Measurements from ENCODE around the gene ALCAM.
"Not testable (repeated sequence)": the region's sequence is repeated elsewhere in the genome, so short reads cannot be mapped to it uniquely, and the experiment has no call there.

ALCAM gene

DNA sequence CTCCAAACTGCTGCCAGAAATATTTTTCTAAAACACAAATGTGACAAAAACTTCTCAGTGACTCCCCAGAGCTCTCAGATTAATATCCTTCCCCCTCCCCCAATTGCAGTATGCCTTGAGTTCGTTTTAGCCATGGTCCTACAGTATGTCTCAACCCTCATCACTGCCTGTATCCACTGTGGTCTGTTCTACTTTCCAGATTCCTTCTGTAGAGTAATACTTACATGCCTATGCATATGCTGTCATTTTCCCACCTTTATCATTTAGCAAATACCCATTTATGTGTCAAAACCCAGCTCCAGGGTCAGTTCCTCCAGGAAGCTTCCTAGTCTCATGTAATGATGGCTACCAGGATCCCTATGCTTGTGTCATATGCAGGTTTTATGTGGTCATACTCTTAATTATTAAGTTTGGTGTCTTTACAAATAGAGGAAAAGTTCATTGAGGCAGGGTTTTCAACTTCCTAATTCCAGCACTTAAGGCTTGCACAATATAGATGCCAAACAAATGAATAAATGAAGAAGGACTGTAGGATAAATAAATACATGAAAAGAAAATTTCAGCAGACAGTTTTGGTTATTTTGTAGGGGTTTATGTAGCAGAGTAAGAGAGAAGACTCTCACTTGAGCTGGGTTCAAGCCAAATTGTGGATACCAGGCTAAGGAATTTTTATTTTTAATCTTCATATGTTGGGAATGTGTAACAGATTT, 170.8 kb downstream of the ALCAM start:
- DNase-seq: no peak

DNA sequence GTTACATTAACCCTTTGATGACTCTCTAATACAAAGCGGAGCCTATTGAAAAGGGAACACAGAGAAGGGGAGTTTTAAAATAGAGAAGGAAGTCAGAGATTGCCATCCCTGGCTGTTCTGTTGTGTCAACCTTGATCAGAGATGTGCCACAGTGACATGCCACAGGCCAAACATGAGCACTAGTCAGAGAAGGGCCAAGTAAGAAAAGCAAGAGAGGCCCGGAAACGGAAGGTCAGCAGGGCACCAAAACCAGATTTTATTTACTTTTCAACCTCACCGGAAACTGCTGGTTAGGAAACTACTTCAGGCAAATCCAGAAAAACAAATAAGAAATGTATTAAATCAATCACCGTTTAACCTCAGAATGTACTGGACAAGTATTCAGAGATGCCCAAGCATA, 171.8 kb downstream of the ALCAM start:
- no peak for DNase-seq

DNA sequence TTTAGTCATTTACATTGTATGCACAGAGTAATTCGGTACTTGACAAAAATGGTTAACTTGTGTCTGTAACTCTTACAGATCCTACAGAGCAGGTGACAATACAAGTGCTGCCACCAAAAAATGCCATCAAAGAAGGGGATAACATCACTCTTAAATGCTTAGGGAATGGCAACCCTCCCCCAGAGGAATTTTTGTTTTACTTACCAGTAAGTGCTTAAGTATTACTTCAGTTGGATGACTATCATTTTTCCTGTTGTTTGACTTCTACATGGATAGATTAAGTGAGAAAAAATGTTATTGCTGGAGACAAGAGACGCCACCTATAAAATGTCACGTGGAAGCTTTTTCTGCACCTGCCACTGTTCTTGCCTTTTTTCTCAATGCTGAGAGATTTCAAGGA, 173.2 kb downstream of the ALCAM start:
- no peak for DNase-seq

DNA sequence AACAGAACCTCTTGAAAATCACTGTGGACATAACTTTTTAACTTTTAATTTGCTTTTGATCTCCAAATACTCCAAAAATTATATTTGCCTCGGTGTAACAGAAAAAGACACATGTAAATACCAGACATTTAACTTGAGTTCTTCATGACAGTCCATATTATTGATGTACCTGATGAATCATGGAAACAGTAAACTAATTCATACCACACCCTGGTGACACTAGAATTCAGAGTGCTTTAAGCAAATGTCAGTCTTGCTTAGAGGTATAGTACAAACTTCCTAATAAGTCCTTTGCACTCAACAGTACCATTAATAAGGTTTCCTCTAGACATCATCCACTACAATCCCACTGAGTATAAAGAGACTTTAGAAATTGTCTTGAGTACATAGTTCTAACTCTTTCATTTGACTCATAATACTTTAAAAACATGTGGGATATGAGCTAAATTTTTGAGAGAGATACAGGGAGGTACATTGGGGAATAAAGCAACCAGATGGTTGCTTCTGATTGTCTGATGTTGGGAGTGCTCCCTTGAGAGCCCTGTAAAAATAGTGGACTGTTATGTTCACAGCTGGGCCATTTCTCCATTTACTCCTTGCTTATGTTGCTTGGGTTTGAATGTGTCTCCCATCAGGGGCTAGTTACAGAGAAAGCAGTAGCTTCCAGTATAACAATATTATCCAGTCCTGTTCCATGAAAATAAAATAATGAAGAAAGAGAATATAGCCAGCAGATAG, 175.7 kb downstream of the ALCAM start:
- DNase-seq: no peak

DNA sequence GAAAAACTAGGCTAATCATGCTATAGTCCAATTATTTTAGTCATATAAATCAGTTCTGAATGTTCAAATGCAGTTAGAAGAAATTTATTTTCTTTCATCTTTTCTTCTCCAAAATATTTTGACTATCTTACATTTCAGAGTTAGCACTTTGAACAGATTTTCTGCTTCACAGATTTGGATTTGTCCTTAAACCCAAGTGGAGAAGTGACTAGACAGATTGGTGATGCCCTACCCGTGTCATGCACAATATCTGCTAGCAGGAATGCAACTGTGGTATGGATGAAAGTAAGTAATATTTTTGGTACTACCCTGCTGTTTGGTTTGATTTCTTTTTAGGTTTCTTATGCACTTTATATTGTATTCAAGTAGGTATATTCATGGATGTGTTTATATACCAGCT, 178.3 kb downstream of the ALCAM start:
- no peak for DNase-seq

DNA sequence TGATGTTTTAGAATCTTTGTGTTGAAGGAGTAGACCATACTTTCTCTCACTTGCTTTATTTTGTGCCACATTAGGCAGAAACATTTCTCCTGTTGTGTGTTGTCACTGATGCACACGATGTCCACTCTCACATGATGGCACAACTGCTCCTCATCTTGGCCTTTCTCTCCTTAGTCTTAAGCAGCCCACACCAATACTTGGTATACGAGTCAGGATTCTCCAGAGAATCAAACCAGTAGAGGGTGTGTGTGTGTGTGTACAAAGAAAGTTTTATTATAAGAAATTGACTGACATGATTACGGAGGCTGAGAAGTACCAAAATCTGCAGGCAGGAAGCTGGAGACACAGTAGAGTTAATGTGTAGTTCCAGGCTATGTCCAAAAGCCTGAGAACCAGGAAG, 187.1 kb downstream of the ALCAM start:
- DNase-seq: no peak

DNA sequence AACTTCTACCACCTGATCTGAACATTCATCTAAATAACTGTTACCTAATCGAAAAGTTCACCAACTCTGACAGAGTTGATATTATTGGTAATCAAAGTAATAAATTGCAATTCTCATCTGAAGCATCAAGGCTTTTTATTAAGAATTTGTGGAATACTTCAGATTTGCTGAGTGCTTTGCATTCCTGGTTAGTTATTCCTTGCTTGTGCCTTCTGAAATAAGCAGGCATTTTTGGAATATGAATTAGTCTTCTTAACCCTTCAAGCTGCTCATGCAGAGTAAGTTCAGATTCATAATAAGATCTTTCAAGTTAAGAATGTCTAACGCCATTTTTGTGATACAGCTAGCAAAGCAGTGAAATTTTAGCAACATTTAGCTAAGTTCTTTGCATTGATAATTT, 188.5 kb downstream of the ALCAM start:
- DNase-seq: no peak

DNA sequence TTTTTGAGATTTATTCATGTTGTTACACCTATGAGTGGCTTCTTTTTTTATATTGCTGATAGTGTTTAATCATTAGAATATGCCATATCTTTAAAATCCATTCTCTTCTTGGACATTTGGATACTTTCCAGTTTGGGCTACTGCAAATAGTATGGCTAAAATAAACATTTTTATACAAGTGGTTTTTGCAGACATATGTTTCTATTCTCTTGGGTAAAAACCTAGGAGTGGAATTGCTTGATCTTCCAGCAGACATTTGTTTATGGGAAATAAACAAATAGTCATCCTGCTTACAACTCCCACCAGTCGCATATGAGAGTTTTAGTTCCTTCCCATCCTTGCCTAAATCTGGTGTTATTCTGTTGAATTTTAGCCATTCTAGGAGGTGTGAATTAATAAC, 193.1 kb downstream of the ALCAM start:
- DNase-seq: no peak

DNA sequence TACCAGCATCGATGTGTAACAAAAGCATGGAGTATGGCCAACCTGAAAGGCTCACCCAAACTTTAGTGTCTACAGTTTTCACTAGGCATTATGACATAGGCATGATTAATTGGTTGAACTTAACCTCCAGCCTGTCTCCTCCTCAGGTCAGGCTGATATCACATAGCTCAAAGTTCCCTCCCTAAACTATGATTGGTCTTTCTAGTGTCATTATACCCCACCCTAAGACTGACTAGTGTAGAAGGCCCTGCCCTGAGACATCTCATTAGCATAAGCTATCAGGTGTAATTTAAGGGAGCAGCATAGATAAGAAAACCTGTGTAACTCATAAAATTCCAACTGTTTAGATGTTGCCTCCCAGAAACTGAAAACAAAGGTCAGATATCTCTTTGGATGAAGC, 195.2 kb downstream of the ALCAM start:
- no peak for DNase-seq

DNA sequence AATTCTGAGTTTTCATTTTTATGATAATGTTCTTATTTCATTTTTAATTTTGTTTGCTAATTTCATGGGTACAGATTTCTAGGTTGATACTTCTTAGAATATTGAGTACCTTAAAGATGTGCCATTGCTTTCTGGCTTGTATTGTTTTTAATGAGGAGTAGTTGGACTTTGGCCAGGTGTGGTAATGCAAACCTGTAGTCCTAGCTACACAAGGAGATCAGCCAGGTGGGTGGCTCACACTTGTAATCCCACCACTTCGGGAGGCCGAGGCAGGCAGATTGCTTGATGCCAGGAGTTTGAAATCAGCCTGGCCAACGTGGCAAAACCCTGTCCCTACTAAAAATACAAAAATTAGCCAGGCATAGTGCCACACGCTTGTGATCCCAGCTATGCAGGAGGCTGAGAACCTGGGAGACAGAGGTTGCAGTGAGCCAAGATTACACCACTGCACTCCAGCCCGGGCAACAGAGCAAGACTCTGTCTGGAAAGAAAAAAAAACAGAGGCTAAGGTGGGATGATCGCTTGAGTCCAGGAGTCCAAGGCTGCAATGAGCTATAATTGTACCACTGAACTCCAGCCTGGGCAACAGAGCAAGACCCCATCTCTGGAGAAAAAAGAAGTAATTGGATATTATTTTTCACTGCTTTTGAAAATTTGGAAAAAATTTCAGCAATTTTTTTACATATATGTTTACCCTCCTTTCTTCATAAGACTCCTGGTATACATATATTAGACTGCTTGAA, 198.0 kb downstream of the ALCAM start:
- DNase-seq: no peak

DNA sequence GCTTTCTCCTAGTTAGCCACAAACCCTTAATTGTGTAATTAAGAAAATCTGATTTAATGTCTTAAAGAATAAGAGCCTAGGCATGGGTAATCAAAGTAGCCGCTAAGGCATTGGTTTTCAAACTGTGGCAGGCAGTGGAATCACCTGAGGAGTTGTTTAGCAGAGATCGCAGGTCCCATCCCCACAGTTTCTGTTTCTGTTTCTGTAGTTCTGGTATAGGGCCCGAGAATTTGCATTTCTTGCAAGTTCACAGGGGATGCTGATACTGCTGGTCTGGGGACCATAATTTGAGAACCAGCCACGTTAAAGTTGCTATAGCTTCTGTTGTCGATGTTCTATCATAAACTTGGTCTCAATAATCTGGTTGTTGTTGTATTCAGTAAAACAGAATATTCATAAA, 204.3 kb downstream of the ALCAM start:
- DNase-seq: no peak

DNA sequence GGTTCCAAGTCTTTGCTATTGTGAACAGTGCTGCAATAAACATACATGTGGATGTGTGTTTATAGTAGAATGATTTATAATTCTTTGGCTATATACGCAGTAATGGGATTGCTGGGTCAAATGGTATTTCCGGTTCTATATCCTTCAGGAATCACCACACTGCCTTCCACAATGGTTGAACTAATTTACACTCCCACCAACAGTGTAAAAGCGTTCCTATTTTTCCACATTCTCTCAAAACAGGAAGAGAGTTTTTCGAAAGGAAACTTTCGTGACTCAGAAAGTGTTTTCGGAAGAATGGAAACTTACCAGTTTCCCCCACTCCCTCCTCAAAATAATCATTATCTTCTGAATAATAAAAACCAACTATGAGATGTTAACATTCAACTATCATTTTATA, 205.8 kb downstream of the ALCAM start:
- no peak for DNase-seq

DNA sequence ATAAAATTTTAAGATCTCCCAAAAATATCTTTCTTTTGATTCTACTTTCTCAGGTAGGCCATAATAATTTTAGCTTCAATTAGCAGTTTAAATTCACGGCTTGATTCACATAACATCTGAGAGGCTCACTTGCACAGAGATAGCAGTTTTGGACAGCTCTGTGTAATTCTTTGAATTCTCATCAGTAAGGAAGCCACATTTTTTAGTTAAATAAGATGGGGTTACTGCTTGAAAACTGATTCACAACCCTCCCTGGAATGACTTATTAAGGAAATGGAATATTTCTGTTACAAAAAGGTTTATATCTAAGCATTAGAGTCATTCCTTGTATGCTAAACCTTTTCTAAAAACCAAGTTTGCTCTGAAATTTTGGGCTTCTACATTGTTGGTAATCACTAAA, 212.7 kb downstream of the ALCAM start:
- DNase-seq: no peak

DNA sequence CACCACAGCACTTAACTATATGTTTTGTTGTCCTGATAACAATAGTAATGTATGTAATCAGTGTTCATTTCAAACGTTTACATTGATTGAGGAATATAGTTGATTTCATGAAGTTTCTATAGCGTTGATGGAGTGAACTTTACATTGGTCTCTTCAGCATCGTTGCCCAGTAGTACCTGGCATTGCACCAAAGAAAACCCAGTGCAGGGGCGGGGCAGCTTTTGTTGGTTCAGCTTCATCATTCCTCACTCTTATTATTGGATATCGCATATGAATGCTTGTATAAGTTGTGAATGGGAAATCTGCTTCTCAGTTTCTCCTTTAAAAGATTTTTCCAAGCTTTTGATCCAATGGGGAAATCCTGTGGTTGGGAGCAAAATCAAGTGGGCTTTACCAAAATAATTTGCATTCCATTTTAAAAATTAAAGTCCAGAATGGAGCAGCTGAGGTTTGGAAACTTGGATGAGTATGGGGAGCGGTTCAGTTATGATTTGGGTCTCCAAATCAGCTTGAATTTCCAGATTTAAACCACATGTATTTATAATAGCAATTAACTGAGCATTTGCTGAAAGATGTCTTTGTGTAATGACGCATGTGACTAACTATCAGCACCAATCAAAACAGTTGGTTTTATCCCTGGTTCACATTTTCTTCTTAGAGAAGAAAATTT, 213.7 kb downstream of the ALCAM start:
- DNase-seq: no peak

DNA sequence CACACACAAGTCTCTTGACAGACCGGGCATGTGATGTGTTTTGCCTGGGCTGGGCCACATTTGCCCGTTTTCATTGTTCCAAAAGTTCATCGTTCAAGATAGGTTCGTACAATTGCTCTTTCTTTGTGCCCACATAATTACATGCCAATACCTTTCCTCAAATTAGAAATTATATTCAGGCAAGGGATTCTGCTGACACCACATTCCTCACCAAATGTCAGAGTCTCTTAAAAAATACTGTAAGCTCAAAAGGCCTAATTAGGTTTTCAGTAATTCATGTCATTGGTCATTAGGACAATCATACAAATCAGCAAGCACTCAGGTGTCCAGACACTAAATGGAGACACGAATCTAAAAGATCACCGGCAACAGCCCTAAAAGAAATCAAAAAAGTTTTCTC, 215.3 kb downstream of the ALCAM start:
- DNase-seq: no peak

DNA sequence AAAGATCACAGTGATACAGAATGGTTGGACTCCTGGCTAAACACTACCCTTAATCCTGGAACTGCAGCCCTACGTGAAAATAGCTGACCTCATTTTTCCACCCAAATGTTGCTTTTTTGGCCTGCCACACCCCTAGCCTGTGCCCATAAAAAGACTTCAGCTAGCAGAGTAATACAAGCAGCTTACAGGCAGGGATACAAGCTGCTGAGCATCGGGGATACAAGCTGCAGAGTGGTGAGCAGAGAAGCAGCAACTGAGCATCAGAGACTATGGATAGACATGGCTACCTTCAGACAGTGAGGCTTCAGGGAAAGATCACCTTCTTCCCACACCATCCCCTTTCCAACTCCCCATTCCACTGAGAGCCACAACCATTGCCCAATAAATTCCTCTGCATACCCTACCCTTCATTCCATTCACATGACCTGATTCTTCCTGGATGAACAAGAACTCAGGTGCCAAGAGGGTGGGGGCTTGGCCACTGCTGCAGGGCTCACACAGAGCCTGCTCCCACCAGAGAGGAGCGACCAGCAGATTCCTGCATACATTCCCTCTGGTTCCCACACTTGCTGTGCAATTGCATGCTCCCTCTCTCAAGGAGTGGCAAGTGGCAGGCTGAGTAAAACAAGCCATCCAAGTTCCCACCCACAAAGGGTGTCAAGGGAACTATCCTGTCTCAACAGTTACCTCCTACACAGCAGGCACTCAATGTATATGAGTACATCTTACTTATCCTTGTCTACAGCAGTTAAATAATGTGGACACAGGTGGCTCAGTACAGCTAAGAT, 217.5 kb downstream of the ALCAM start:
- no peak for DNase-seq

DNA sequence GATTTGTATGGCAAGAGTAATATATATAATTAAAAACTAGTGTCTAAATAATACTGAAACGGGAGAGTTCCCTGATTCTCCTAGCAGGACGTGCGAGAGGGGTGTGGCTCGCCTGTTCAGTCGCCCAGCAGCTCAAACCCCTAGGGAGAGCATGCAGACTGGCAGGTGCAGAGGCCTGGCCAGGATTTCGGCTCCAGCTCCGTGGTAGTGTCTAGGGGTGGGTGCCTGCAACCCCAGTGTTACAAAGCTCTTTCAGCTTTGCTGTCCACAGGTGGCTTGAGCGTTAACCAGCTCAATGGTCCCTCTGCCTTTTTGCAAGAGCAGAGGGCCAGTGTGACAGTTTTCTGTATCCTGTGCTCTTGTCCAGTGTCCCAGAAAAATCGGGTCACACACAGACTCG, 226.6 kb downstream of the ALCAM start:
- no peak for DNase-seq

DNA sequence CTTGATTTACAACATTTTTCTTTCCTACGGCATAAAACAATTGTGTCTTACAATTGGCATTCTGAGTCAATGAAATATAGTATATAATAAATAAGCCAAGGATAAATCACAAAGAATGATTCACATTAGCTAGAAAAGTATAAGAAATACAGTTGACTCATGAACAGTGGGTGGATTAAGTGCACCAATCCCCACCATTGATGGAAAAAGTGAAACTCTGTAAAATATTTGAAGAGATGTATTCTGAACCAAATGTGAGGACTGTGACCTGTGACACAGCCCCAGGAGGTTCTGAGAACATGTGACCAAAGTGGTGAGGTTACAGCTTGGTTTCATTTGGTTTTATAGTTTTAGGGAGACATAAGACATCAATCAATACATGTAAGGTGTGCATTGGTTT, 227.5 kb downstream of the ALCAM start:
- DNase-seq: no peak

DNA sequence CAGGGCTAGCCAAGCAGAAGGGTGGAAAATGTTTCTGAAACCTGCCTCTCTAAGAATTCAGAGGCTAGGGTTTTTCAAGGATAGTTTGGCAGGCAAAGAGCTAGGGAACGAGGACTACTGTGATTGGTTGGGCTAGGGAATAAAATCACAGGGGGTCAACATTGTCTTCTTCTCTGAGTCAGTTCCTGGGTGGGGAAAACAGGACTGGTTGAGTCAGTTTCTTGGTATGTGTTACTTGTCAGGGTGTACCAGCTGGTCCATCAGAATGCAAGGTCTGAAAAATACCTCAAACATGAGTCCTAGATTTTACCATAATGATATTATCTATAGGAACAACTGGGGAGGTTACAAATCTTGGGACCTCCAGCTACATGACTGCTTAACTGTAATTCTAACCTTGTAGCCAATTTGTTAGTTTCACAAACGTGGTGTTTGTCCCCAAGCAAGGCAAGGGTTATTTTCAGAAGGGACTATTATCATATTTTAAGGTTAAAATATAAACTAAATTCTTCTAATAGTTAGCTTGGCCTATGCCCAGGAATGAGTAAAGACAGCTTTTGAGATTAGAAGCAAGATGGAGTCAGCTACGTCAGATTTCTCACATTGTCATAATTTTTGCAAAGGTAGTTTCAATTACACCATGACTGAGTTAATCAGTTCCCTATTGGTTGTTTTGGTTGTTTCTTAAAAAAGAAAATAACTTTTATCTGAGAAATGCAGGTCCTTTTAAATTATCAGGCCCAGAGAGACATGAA, 231.5 kb downstream of the ALCAM start:
- no peak for DNase-seq

DNA sequence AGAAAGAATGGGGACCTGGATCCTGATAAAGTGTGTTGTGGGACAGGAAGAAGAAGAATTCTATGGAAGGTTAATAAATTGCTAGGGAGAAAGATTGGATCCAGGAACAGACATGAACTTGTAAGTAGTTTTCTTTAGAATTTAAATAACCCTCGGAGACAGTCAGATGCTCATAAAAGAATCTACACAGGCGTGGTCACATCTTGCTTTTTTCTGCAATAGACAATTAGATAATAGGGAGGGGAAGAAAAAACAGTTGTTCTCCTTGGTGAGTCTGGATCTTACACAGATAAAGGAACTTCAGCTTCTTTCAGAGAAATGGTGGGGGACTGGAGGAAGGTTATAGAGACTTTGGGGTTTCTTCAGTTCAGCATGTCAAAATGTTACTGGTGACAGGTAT, 232.6 kb downstream of the ALCAM start:
- no peak for DNase-seq

DNA sequence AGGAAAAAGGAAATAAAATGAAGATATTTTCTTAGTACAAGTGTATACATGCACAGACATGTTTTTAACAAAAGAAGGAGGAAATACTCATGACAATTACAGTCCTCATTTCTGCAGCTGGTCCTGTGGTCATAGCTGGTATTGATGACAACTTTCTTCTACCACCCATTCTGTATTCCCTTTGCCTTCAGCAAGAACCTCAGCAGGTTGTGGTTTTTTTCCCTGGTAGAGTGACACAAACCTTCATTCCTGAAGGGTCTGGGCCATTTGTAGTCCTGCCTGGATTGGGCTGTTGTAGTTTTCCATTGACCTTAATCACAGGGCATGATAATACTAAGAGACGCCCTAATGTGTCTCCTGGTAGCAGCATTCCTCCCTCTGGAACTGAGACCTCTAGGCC, 235.0 kb downstream of the ALCAM start:
- DNase-seq: not testable (repeated sequence)

DNA sequence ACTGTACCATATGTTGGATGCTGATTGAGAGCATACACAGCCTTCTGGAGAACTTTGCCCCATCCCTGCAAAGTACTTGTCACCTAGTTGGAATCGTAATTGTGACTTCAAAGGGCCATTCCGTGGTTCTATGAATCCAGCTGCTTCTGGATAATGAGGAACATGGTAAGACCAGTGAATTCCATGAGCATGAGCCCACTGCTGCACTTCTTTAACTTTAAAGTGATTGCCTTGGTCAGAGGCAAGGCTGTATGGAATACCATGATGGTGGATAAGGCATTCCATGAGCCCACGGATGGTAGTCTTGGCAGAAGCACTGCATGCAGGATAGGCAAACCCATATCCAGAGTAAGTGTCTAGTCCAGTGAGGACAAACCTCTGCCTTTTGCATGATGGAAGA, 235.6 kb downstream of the ALCAM start:
- not testable (repeated sequence) for DNase-seq
